GM19452 (cell line): ENCODE measurements around the gene MYOF.
"Not testable (repeated sequence)": the region's sequence is repeated elsewhere in the genome, so short reads cannot be mapped to it uniquely, and the experiment has no call there.

Experiments used
- ATAC-seq: cut with Tn5 transposase; IDR thresholded peaks from one replicate; pipeline ENCODE4 v1.9.1; 2021; ENCODE audit not compliant: unreplicated experiment

Gene MYOF

DNA sequence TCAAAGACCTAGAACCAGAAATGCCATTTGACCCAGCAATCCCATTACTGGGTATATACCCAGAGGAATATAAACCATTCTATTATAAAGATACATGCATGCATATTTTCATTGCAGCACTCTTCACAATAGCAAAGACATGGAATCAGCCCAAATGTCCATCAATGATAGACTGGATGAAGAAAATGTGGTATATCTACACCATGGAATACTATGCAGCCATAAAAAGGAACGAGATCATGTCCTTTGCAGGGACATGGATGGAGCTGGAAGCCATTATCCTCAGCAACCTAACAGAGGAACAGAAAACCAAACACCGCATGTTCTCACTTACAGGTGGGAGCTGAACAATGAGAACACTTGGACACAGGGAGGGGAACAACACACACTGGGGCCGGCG, 123.7 kb downstream of the MYOF start:
- not testable (repeated sequence) for ATAC-seq

DNA sequence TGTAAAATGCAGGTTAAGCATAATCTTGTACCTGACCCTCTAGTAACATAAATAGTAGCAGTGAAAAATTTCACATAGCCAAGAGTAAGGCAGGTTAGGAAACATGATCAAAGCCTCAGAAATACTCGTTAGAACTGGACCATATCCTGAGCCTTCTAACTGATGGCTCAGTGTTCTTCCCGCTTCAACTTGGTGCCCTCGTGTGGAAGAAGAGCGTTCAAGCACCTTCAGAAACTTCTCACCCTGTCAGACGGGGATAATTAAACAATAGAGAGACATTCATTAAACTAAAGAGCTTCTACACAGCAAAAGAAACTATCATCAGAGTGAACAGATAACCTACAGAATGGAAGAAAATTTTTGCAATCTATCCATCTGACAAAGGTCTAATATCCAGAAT, 124.5 kb downstream of the MYOF start:
- no peak for ATAC-seq

DNA sequence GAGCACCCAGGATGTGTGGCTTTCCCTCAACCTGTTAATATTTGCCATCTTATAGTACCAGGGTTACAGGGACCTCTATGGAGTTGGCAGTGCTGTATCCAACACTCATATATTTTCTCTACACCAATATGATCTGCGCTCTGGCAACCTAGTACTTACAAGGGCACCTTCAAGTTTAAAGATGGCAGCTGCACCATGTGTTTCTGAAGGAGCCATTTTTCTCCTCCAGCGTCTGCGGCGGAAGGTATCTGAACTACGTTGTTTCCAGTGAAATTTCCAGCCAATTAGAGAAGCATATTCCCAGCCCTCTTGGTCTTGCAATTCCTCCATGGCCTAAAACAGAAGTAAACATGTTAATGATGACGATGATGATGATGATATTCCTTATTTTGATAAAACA, 125.6 kb downstream of the MYOF start:
- no peak for ATAC-seq

DNA sequence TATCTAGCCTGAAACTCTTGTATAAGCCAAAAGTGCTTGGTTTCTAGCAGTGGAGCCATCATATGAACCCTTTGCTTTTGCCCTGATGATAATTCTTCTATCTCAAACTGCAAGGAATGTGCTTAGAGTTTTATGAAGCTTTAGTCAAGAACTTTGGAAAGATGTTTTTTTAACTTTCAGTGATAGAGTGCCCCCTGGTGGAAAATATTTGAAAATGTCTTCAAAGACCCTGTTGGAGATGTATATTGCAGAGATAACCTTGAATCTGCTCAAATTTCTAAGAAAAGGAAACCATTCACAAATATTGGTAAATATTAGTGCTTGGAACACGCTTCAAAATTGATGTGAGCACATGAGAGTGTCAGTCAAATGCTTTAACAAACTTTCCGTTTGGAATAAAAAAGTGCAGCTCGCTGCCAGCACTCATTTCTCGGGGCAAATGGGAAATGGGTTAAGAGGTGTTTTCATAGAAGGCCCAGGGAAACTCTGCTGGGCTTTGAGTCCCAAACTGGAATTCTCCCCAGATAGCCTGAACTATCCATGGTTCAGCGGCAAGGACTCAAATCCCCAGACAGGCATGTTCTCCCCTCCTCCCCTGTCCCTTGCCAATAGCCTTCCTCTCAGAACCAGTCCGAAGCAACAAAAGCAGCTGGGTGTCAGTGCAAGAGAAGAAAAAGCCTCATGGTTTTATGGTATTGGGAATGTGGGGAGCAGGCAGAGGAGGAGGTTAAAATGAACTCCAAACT, 129.3 kb downstream of the MYOF start:
- no peak for ATAC-seq

DNA sequence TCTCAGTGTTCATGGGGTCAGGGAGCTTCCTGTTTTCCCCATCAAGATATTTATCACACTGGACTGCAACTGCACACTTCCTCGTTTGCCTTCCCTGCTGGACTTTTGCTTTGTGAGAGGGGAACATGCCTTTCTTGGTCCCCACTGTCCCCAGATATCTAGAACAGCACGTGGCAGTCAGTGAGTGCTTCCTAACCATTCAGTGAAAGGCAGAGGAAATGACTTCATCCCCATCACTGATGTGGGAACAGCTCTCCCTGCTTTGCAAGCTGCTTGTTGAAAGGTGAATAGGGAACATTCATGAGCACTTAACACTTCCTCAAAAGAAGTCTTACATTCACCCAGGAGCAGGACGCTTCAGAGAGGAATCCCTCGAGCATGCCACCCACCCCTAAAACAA, 135.4 kb downstream of the MYOF start:
- no peak for ATAC-seq

DNA sequence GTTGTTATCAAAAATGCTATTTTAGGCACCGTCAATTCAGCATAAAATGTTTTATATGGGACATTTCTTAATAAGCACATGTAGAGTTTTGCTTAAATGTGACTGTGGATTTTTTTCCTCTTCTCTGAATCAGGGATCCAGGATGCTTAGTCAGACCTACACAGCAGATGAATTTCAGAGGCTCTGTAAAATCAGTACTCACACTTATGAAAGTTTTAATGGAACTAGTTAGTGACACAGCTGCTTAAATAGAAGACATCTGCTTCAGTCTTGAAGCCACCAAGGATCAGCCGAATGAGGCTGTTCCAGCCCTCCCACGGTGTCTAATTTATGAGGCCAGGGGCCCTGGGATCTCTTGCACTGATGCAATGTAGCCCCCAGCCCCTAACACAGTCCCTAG, 136.0 kb downstream of the MYOF start:
- ATAC-seq, result no peak

DNA sequence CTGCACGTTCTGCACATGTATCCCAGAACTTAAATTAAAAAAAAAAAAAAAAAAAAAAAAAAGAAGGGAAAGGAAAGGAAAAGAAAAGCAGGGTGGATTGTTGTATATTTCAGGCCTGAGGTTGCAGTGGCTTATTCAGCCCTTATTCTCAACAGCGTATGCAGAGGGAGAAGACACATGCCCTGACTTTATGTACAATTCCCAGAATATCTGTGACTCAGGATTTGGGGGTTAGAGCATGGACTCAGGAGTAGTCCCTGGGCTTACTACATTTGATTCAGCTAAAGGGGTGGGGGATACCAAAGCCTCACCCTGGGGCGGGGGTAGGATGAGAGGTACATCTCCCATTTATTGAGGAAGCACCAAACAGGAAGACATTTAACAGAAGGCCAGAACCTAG, 137.4 kb downstream of the MYOF start:
- ATAC-seq, result no peak

DNA sequence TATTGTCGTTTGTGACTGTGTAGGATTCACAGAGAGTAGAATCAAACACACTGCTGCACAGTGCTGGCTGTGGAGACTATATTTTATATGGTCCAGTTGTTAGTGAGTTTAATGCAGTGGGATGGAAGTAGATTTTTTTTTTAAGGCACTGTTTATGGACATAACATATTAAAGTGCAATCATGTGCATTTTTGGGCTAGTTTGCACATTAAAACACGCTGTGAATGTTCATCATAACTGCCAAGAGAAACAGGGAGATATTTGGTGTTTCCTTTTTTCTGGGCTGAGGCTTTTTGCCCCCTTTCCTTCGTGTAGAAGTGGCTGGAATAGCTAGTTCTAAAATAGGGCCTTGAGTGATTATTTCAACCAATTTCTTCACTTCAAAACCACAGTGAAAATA, 139.2 kb downstream of the MYOF start:
- ATAC-seq, result no peak

DNA sequence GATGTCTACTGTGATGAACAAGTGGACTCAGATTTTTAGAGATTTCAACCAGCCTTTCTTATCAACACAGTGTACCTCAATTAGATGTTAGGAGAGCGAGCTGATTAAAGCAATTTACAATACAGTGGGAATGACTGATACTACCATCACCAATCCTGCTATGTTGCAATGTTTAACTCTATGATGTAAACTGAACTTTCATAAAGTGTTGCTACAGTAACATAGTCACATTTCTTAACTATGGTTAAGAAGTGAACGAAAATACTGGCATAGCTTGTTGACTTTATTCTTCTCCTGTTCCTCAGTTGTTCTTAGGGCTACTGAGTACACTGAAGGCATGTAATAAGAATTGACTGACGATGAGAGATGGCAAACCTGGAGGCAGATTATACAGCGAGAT, 139.8 kb downstream of the MYOF start:
- ATAC-seq, result no peak

DNA sequence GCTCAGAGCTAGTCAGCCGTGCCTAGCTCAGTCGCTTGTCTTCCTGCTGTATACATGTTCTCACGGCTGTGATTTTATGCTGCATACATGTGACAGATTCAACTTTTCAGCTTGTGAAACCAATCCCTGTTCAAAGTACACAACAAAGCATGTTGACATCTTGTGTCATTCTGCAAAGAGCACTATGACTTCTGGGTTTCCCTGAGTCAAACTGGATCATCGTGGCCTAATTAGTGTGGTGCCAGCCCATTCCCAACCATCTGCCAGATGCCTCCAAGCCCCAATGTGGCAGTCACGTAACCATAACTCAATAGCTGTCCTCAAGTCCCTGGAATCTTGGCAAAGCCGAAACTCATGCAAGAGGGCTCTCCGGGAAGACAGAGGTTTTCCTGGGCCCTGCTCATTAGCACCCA, 144.8 kb downstream of the MYOF start:
- ATAC-seq, result no peak

DNA sequence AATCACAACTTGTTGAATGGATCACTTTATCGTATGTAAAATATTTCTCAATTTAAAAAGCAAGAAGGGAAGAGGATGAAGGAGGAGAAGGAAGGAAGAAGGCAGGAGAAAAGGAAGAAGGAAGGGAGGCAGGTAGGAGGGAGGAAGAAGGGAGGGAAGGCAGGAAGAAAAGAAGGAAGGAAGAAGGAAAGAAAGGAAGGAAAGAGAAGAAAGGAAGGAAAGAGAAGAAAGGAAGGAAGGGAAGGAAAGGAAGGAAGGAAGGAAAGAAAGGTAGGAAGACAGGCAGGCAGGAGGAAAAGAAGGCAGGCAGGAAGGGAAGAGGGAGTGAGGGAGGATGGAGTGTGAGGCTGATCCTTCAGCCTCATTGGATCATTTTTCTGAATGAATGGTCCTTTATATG, 145.5 kb downstream of the MYOF start:
- no peak for ATAC-seq

DNA sequence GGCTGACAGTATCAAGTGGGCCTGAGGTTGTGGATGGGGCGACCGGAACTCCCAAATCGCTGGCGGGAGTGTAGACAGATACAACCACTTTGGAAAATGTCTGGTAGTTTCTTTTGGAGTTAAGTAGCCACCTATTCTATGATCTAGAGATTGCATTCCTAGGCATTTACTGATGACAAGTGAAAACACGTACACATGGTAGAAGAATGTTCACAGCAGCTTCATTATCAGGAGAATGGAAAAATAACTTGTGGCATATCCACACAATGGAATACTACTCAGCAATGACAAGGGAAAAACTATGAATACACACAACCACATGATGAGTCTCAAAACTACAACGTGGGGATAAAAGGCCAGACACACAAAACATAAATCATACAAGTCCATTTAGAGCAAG, 146.0 kb downstream of the MYOF start:
- ATAC-seq, result no peak

DNA sequence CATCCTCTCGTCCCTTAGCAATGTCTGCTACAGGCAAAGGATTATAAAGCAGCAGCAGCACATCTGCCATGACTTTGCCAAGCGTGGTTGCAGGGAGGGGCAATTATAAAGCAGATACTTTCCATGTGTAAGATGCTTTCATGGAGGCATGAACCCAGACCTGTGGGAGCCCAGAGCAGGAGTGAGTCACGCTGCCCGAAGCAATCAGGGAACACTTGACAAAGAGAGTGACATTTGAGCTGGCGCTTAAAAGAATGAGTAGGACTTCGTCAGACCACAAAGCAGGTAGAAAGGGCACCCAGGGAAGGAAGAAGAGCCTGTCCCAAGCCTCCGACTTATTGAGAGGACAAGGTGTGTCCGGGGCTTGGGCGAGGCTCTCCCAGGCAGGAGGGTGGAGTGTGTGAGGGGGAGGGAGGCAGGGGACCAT, 147.2 kb downstream of the MYOF start:
- no peak for ATAC-seq

DNA sequence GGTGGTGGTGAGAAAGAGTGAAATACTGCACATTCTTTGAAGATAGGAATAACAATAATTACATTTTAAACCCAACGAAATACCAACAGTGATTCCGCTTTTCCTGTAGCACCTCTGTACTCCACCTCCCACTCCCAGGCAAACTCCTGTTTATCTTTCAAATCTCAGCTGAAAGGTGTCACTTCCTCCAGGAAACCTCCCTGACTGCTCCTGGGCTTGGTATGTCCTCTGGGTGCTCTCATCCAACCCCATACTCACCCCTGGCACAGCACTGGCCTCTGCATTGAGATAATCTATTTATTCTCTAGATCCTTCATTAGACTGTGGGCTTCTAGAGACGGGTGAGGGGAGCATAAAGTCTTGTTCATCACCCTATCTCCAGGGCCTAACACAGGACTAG, 148.0 kb downstream of the MYOF start:
- no peak for ATAC-seq

DNA sequence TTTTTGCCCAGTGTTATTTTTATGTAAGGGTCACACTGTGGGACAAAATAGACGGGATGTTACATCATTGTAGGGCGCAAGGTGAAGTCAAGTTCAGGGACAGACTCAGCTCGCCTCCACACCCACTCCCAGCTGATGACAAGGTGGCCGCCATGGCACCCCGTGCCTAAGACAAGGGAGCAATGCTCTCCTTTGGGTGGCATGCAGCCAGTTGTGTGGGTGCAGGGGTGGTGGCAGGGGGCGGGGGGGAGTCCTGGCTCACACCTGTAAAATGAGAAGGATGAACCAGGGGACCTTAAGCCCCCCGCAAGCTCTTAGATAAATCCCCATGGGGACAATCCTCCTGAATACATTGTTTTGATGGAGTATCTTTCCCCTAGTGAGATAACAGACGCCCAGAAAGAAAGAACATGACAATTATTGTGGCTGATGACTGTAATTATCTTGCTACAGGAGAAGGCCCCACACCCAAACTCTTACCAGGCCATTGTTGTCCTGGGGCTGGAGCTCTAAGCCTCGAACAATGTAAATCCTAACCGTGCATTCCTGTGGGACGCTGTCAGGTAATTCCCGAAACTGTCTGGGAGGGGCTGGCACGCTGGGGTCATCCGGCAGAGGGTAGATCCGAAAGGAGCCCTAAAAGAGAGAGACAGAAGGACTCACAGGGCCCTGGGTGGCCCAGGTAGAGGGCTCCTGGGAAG, 148.7 kb downstream of the MYOF start:
- ATAC-seq, result no peak

DNA sequence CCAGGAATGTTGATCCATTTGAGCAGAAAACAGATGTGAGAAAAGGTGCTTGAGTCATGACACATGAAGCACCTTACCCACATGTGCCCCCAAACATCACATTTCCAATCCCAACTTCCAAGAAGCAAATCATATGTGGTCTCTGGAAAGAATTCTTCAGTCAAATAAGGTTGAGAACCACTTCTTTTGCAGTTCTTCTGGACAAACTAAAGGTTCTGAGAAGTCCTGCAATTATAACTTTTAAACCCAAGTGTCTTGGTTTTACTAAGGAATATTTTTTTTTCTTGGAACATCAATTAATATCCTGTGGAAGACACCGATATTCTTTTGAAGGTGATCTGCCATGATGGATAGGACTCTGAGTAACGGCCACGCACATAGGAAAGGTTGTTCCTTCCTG, 151.3 kb downstream of the MYOF start:
- no peak for ATAC-seq

DNA sequence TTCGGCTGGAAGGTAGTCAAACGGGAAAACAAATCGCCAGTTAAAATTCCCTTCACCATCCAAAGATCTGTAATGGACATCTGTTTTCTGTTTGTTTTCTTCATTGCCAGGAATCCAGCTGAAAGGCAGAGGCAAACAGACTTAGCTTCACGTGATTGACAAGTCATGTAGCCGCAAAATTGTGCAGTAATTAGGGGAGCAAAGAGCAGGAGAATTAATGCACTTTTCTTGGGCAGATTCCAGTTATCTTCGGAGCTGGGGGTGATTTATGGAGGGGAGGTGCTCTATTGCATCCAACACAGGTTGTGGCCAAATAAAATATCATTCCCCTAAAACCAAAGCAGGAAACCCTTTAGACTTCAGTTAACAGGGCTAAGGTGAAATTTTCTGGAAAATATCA, 162.2 kb downstream of the MYOF start:
- ATAC-seq, result no peak

DNA sequence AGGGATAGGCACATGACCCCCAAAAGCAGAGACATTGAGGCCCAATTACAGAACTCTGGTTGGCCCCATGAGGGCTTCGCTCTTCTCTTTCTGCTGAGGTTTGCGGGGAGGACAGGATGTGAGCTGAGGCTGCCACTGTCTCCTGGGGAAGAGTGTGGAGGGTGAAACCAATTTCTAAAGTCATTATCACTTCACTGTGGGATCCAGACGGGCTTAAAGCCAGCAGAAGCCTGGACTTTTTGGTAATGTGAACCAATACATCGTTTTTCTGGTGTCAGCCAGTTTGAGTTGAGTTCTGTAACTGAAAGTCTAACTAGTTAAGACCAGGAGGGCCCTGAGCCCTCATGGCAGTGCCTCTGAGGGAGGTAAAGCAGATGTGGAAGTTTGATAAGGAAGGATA, 163.0 kb downstream of the MYOF start:
- no peak for ATAC-seq

DNA sequence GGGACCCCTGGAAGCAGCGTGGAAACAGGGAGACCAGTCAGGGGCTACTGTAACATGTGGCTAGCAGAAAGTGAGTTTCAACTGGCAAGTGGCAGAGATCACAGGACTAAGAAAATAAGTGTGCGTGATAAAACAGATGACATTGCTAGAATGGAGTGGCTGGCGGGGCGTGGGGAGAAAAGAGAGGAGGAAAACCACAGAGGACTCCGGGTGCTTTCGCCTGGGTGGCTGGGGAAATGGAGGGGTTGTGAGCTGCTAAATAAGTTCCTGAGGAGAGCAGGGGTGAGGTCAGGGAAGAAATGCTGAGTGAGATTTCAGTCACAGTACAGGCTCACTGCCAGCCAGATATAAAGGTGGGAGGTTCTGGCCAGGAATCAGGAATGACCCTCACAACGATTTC, 166.9 kb downstream of the MYOF start:
- ATAC-seq, result no peak

DNA sequence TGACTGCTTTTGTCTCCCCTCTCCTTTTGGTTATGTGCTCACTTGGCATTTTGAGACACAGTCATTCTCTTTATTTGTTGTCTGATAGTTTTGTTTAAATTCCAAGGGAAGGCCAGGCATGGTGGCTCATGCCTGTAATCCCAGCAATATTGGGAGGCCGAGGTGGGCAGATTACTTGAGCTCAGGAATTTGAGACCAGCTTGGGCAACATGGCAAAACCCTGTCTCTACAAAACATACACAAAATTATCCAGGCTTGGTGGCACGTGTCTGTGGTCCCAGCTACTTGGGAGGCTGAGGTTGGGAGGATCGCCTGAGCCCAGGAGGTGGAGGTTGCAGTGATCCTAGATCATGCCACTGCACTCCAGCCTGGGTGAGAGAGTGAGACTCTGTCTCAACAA, 167.5 kb downstream of the MYOF start:
- ATAC-seq, result not testable (repeated sequence)

DNA sequence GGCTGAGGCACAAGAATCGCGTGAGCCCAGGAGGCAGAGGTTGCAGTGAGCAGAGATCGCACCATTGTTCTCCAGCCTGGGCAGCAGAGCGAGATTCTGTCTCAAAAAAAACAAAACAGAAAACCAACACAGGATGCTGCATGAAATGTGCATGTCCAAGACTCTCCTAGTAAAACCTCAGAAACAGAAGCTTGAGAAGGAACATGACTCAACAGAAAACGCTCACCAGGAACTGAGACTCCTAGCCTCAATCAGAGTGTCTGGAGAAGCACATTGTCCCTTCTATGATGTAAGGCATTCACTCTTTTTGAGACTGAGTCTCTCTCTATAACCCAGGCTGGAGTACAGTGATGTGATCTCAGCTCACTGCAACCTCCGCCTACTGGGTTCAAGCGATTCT, 168.3 kb downstream of the MYOF start:
- ATAC-seq, result no peak

DNA sequence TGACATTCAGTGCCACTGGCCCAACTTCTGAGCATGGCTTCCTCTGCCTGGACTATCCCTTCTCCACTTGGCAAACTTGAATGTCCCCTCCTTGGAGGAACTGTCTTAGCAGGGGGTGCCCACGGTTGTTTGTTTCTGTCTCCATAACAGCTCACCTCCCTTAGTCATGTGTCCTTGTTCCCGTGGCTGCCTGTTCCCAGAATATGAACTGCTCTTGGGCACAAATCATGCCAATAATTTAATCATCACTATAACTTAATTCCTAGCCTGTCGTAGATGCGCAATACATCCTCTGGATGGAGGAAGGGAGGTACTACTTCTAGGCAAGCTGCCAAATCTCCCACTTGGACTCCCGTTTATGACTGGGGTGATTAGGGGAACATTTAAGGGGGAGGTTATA, 173.1 kb downstream of the MYOF start:
- ATAC-seq, result no peak

DNA sequence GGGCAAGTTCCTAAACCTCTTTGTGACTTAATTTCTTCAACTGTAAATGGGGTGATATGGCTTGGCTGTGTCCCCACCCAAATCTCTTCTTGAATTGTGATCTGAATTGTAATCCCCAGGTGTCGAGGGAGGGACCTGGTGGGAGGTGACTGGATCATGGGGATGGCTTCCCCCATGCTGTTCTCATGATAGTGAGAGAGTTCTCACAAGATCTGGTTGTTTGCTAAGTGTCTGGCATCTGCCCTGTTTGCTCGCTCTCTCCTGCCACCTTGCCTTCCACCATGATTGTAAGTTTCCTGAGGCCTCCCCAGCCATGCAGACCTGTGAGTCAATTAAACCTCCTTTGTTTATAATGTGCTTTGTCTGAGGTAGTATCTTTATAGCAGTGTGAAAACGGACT, 177.0 kb downstream of the MYOF start:
- ATAC-seq, result no peak
